ENCODE measurements around the gene TCOF1.

DNA sequence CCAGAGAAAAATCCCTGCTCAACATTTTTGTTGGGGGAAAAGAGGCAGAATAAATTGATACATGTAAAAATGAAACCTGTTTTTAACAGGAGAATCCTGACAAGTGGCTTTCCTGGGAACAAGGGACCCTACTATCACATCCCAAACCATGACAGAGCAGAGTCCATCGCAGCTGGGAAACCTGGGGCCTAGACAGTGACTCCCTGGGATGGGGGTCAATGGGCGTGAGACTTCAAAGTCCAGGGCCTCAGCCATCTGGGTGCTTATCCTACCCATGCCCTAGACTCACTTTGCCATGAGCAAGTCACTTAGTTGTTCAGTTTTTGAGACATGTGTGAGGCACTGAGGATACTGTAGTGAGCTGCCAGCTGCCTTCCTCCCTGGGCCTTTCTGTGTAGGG, 5.7 kb downstream of the TCOF1 start:
- TF ChIP-seq CTCF (IDR thresholded peaks at IDR 0.05) (no peak), EP300 (IDR thresholded peaks at IDR 0.05) (no peak), POLR2AphosphoS5 (IDR thresholded peaks at IDR 0.05) (no peak)

Measured in esophagus muscularis mucosa (tissue), 4 donors.